Fibroblast of the aortic adventitia (primary cell): ENCODE data around the gene SLC22A7. TPM values are rescaled to one million over a fixed set of nuclear protein-coding genes. Genes with fewer than 3 reads are reported as not detected.
"Not testable (repeated sequence)": the region's sequence is repeated elsewhere in the genome, so short reads cannot be mapped to it uniquely, and the experiment has no call there.

Source experiments
- DNase-seq: peaks from one replicate; pipeline ENCODE4 v3.0.0-alpha.2; 2010; ENCODE audit warnings: low read depth
- H3K4me3 ChIP-seq: 2 replicates; pipeline ENCODE4 v1.5.1; 2011; ENCODE audit warnings: low read depth, mild to moderate bottlenecking, control low read depth, low read length, moderate library complexity
- small RNA-seq: library from RNA; depleted of rRNA; stranded (forward); fragments of <200 nt; gene quantifications from one replicate; pipeline ENCODE3, GENCODE V24; 2012
- total RNA-seq: library from RNA; depleted of rRNA; stranded (reverse); fragments of >200 nt; gene quantifications from 2 replicates; pipeline ENCODE4 v1.2.3, GENCODE V29; 2012; ENCODE audit warnings: low replicate concordance
- TF ChIP-seq, protein P1 (sequence below): IDR thresholded peaks from 2 replicates; pipeline ENCODE4 v1.5.1; 2011; ENCODE audit warnings: mild to moderate bottlenecking, low read length, control low read depth, inconsistent platforms; ENCODE audit not compliant: insufficient read depth

The SLC22A7 gene
- total RNA-seq, 1 donor: not detected

DNA sequence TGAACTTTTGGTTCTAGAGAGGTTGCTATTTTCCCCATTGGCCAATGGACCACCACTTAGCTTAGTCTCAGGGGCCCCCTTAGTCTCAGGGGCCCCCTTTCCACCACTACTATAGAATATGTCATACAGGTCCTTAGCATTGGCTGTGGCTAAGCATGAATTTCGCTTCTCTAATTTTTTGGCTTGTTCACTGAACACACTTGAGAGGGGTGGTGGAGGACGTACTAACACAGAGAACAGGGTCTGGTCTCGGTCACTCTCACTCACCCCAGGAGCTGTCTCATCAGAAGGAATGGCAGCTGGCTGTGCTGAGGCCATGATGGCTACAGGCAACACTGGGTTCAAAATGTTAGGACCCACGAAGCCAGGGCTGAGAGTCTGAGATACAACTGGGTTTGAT lies 41.1 kb downstream of the SLC22A7 start:
- no peak for DNase-seq
- TF ChIP-seq, protein P1, sequence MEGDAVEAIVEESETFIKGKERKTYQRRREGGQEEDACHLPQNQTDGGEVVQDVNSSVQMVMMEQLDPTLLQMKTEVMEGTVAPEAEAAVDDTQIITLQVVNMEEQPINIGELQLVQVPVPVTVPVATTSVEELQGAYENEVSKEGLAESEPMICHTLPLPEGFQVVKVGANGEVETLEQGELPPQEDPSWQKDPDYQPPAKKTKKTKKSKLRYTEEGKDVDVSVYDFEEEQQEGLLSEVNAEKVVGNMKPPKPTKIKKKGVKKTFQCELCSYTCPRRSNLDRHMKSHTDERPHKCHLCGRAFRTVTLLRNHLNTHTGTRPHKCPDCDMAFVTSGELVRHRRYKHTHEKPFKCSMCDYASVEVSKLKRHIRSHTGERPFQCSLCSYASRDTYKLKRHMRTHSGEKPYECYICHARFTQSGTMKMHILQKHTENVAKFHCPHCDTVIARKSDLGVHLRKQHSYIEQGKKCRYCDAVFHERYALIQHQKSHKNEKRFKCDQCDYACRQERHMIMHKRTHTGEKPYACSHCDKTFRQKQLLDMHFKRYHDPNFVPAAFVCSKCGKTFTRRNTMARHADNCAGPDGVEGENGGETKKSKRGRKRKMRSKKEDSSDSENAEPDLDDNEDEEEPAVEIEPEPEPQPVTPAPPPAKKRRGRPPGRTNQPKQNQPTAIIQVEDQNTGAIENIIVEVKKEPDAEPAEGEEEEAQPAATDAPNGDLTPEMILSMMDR: no peak
- no peak overlapping the region for H3K4me3 ChIP-seq

DNA sequence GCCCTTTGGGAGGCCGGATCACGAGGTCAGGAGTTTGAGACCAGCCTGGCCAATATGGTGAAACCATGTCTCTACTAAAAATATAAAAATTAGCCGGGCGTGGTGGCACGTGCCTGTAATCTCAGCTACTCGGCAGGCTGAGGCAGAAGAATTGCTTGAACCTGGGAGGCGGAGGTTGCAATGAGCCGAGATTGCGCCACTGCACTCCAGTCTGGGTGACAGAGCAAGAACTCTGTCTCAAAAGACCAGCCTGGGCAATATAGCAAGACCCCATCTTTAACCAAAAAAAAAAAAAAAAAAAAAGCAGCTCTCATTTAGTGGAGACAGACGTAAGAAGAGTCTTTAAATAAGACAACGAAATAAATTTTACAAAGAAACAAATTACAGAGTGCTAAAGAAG lies 48.2 kb downstream of the SLC22A7 start:
- H3K4me3 ChIP-seq, DNase-seq: not testable (repeated sequence)

DNA sequence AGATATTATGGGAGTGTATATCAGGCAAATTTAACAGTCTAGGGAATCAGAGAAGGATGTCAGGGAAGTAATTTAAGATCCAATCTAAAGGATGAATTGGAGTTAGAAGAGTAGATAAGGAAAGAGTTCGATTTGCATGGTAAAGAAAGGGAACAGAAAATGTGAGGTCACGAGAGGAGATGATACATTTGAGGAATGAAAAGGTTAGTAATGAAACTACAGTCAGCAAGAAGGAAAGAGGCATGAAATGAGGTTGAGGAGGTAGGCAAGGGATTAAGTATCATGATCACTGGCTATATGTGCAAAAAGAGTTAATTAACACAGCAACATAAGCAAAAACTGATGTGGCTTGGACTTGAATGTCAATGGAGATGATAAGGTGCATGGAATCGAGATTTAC lies 49.0 kb downstream of the SLC22A7 start:
- TF ChIP-seq, protein P1: no peak
- no peak for DNase-seq
- H3K4me3 ChIP-seq: no peak overlapping the region

DNA sequence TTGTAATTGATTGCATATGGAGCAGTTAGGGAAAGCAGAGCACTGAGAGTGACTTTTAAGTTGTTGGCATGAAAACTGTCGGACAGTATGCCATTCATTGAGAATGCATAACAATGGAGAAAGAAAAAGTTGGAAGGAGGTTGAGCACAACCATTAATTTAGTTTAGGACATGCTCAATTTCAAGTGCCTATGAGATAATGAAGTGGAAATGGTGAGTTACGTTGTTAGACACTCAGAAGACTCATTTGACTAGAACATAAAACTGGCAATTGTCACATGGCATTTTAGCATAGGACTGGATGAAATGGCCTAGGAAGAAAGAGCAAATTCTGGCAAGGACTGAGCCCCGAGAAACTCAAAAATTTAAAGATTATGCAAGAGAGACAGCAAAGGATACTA lies 49.4 kb downstream of the SLC22A7 start:
- no peak overlapping the region for H3K4me3 ChIP-seq
- TF ChIP-seq, protein P1: no peak
- DNase-seq: no peak

DNA sequence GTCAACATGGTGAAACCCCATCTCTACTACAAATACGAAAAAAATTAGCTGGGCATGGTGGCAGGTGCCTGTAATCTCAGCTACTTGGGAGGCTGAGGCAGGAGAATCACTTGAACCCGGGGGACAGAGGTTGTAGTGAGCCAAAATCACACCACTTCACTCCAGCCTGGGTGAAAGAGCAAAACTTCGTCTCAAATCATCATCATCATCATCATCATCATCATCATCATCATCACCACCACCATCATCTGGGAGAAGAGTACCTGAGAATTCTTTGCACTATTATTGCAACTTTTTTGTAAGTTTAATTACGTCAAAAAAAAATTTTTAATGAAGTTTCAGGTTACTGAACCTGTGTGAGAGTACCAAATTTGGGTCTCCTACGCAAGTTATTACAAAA lies 53.9 kb downstream of the SLC22A7 start:
- H3K4me3 ChIP-seq, DNase-seq: not testable (repeated sequence)

Small RNAs within 50 kb of the gene (small RNA-seq; reads per million reads assigned to genes)
- gene RPL12P47: not detected

Other genes with a start within 250 kb of the SLC22A7 start
- 28.0 and 31.6 TPM in 2 replicates for gene CUL7, start 244.4 kb upstream of the SLC22A7 start, total RNA-seq
- gene MRPL2, start 238.8 kb upstream of the SLC22A7 start, total RNA-seq: 11.9 and 18.7 TPM in 2 replicates
- gene KLC4, start 238.6 kb upstream of the SLC22A7 start, total RNA-seq: 11.3 and 15.3 TPM in 2 replicates
- 44.6 and 102 TPM in 2 replicates for gene PTK7, start 221.9 kb upstream of the SLC22A7 start, total RNA-seq
- 17.5 and 17.9 TPM in 2 replicates for gene SRF, start 127.0 kb upstream of the SLC22A7 start, total RNA-seq
- gene CUL9, start 116.1 kb upstream of the SLC22A7 start, total RNA-seq: 22.8 and 28.7 TPM in 2 replicates
- 46.2 and 65.2 TPM in 2 replicates for gene DNPH1, start 68.8 kb upstream of the SLC22A7 start, total RNA-seq
- not detected in 2 replicates for gene TTBK1, start 54.8 kb upstream of the SLC22A7 start, total RNA-seq
- not detected in 2 replicates for gene CRIP3, start 10.6 kb downstream of the SLC22A7 start, total RNA-seq
- 14.2 and 19.6 TPM in 2 replicates for gene ZNF318, start 71.4 kb downstream of the SLC22A7 start, total RNA-seq
- 12.0 and 25.8 TPM in 2 replicates for gene ABCC10, start 129.3 kb downstream of the SLC22A7 start, total RNA-seq
- gene DLK2, start 157.3 kb downstream of the SLC22A7 start, total RNA-seq: 0.36 and 0.98 TPM in 2 replicates
- 14.2 and 24.4 TPM in 2 replicates for gene TJAP1, start 179.3 kb downstream of the SLC22A7 start, total RNA-seq
- gene LRRC73, start 212.1 kb downstream of the SLC22A7 start, total RNA-seq: 0.63 and 0.98 TPM in 2 replicates
- gene YIPF3, start 218.7 kb downstream of the SLC22A7 start, total RNA-seq: 71.6 and 94.4 TPM in 2 replicates
- 27.0 and 45.7 TPM in 2 replicates for gene POLR1C, start 218.8 kb downstream of the SLC22A7 start, total RNA-seq